Gastrocnemius medialis (tissue), 4 donors: ENCODE measurements around the gene PTPRN2.

ENCODE experiments used
- POLR2A ChIP-seq, 2 donors: fragments of 450-650 bp; IDR thresholded peaks; one replicate each; pipeline ENCODE4 v1.6.1; 2017; ENCODE audit warnings: antibody characterized with exemption in 2 of 2, mild to moderate bottlenecking in 2 of 2, moderate library complexity in 2 of 2
- TF ChIP-seq, protein P1 (sequence below), 5 experiments: fragments of 450-650 bp in 3 of 5; fragments of 200-600 bp in 2 of 5; sonication (generic) in 2 of 5; IDR thresholded peaks in 4 of 5; conservative IDR thresholded peaks in 1 of 5; 1 replicate in 4 of 5; 2 replicates in 1 of 5; pipeline ENCODE4 v1.5.1; 2016 to 2019; ENCODE audit warnings: antibody characterized with exemption in 5 of 5, mild to moderate bottlenecking in 3 of 5, moderate library complexity in 3 of 5

DNA sequence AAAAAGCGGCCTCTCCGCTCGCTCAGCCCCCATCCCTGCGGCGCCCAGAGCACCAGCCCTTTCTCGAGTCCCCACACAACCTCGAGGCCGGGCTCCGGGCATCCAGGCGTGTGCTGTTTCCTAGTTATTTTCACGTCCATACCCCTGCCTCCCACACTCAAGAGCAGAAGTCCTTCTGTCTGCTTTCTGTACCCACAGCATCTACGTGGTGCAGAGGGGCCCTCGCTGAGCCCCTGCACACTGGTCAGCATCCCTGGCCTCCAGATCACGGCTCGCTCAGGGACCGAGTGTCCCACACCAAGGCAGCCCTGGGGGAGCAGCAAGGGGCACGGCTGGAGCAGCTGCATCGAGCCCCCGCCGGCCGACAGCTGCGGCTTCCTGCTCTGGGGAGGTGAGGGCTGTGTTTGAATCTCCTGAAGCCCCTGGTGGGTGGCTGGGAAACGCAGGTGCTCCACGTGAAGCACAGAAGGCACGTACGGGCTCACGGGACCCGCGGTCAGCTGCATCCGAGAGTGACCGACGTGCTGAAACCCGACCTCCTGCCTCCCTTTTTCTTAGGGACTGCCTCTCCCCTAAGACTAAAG lies 917.8 kb downstream of the PTPRN2 start:
- TF ChIP-seq, protein P1, sequence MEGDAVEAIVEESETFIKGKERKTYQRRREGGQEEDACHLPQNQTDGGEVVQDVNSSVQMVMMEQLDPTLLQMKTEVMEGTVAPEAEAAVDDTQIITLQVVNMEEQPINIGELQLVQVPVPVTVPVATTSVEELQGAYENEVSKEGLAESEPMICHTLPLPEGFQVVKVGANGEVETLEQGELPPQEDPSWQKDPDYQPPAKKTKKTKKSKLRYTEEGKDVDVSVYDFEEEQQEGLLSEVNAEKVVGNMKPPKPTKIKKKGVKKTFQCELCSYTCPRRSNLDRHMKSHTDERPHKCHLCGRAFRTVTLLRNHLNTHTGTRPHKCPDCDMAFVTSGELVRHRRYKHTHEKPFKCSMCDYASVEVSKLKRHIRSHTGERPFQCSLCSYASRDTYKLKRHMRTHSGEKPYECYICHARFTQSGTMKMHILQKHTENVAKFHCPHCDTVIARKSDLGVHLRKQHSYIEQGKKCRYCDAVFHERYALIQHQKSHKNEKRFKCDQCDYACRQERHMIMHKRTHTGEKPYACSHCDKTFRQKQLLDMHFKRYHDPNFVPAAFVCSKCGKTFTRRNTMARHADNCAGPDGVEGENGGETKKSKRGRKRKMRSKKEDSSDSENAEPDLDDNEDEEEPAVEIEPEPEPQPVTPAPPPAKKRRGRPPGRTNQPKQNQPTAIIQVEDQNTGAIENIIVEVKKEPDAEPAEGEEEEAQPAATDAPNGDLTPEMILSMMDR (IDR thresholded peaks at IDR 0.05 in 4 of 5, conservative IDR thresholded peaks at IDR 0.05 in 1 of 5) = no peak
- no peak for TF ChIP-seq POLR2A (IDR thresholded peaks at IDR 0.05)
